ENCODE results near the gene HYI. TPM values are rescaled to one million over a fixed set of nuclear protein-coding genes. Genes with fewer than 3 reads are reported as not detected.

HYI gene
- polyA plus RNA-seq, 1 of the 3 experiments (the other 2 are of a cell fraction): 11.1 TPM

DNA sequence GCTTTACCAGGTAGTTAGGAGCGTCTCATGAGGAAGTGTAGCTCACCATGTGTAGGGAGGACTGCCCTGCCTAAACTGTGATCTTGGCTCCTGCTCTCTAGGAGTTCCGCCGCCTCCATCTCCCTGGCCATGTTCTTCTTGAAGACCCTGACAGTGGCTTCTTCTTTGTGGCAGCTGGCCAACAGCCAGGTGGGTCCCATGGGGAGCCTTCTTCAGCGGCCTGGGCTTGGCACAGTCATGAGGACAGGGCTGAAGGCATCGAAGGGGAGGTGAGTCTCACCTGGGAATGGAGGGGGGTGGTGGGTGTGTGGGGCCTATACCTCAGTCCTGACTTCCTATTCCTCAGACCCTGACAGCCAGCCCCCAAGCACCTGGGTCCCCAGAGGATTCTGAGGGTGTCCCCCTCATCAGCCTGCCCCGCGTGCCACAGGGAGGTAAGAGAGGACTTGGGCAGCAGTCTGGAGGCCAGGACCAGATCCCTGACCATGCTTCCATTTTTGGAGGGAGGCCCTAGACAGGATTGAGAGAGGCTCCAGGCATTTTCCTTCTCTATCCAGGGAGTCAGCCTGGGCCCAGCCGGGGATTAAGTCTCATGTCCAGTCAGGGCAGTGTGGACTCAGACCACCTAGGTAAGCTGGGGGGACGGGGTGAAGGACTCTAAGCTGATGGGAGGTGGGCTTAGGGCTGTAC lies 21.4 kb downstream of the HYI start:
- Histone ChIP-seq H3K9me3 (no peaks in the 10 kb centered on the region), H2AFZ (ENCODE audit: low read depth) (no peak overlapping the region), H3K79me2 (ENCODE audit: insufficient read depth) (no peaks in the 10 kb centered on the region), H4K20me1 (ENCODE audit: insufficient read depth) (no peaks in the 10 kb centered on the region), H3K4me3 (ENCODE audit: low read depth in 2 of 2, low read length in 1 of 2) (no peak overlapping the region), H3K4me1 (ENCODE audit: control insufficient read depth in 1 of 2, insufficient read depth in 2 of 2, low read depth in 1 of 2, low read length in 1 of 2) (no peaks in the 10 kb centered on the region), H3K27ac (ENCODE audit: low read depth in 2 of 2, low read length in 1 of 2) (no peak overlapping the region), H3K9me2 (no peaks in the 10 kb centered on the region), H3K27me3 (ENCODE audit: insufficient read depth) (no peaks in the 10 kb centered on the region), H3K4me2 (no peak overlapping the region), H3F3A (replicated peaks; ENCODE audit: insufficient read depth) (no peaks in the 10 kb centered on the region), H3K9ac (no peak overlapping the region), H3K36me3 (replicated peaks in 1 of 2; ENCODE audit: control insufficient read depth in 1 of 2, insufficient read depth in 2 of 2, low read length in 1 of 2) (peaks cover 27 to 81% of the 10 kb centered on the region in 2 experiments)
- no peak for DNase-seq
- TF ChIP-seq SMC3 (IDR thresholded peaks at IDR 0.05; ENCODE audit: low read depth, low read length) (no peak), TAF1 (IDR thresholded peaks at IDR 0.05; ENCODE audit: borderline replicate concordance, low read depth, low read length) (no peak), TCF12 (IDR thresholded peaks at IDR 0.05) (no peak), EP300 (IDR thresholded peaks at IDR 0.05; ENCODE audit: borderline replicate concordance in 1 of 2, low read depth in 1 of 2, low read length in 1 of 2) (no peak), EZH2phosphoT487 (IDR thresholded peaks at IDR 0.05; ENCODE audit: borderline replicate concordance, low read depth) (no peak), YY1 (IDR thresholded peaks at IDR 0.05; ENCODE audit: low read depth) (no peak), RAD21 (IDR thresholded peaks at IDR 0.05; ENCODE audit: low read length) (no peak), RXRA (IDR thresholded peaks at IDR 0.05; ENCODE audit: borderline replicate concordance, low read depth) (no peak), JUND (IDR thresholded peaks at IDR 0.05) (no peak), NRF1 (IDR thresholded peaks at IDR 0.05; ENCODE audit: low read depth, low read length) (no peak), RCOR1 (IDR thresholded peaks at IDR 0.05; ENCODE audit: low read length) (no peak), MXI1 (IDR thresholded peaks at IDR 0.05; ENCODE audit: low read depth, low read length) (no peak), SIN3A (IDR thresholded peaks at IDR 0.05; ENCODE audit: borderline replicate concordance, low read depth, low read length) (no peak)
- TF ChIP-seq, protein P1, sequence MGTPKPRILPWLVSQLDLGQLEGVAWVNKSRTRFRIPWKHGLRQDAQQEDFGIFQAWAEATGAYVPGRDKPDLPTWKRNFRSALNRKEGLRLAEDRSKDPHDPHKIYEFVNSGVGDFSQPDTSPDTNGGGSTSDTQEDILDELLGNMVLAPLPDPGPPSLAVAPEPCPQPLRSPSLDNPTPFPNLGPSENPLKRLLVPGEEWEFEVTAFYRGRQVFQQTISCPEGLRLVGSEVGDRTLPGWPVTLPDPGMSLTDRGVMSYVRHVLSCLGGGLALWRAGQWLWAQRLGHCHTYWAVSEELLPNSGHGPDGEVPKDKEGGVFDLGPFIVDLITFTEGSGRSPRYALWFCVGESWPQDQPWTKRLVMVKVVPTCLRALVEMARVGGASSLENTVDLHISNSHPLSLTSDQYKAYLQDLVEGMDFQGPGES (IDR thresholded peaks at IDR 0.05; ENCODE audit: low read depth, low read length): no peak
- TF ChIP-seq, protein P2, sequence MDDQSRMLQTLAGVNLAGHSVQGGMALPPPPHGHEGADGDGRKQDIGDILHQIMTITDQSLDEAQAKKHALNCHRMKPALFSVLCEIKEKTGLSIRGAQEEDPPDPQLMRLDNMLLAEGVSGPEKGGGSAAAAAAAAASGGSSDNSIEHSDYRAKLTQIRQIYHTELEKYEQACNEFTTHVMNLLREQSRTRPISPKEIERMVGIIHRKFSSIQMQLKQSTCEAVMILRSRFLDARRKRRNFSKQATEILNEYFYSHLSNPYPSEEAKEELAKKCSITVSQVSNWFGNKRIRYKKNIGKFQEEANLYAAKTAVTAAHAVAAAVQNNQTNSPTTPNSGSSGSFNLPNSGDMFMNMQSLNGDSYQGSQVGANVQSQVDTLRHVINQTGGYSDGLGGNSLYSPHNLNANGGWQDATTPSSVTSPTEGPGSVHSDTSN (IDR thresholded peaks at IDR 0.05): no peak
- TF ChIP-seq, protein P3, sequence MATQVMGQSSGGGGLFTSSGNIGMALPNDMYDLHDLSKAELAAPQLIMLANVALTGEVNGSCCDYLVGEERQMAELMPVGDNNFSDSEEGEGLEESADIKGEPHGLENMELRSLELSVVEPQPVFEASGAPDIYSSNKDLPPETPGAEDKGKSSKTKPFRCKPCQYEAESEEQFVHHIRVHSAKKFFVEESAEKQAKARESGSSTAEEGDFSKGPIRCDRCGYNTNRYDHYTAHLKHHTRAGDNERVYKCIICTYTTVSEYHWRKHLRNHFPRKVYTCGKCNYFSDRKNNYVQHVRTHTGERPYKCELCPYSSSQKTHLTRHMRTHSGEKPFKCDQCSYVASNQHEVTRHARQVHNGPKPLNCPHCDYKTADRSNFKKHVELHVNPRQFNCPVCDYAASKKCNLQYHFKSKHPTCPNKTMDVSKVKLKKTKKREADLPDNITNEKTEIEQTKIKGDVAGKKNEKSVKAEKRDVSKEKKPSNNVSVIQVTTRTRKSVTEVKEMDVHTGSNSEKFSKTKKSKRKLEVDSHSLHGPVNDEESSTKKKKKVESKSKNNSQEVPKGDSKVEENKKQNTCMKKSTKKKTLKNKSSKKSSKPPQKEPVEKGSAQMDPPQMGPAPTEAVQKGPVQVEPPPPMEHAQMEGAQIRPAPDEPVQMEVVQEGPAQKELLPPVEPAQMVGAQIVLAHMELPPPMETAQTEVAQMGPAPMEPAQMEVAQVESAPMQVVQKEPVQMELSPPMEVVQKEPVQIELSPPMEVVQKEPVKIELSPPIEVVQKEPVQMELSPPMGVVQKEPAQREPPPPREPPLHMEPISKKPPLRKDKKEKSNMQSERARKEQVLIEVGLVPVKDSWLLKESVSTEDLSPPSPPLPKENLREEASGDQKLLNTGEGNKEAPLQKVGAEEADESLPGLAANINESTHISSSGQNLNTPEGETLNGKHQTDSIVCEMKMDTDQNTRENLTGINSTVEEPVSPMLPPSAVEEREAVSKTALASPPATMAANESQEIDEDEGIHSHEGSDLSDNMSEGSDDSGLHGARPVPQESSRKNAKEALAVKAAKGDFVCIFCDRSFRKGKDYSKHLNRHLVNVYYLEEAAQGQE (IDR thresholded peaks at IDR 0.05; ENCODE audit: low read depth, low read length): no peak
- TF ChIP-seq, protein P4, sequence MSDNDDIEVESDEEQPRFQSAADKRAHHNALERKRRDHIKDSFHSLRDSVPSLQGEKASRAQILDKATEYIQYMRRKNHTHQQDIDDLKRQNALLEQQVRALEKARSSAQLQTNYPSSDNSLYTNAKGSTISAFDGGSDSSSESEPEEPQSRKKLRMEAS (IDR thresholded peaks at IDR 0.05; ENCODE audit: low read depth): no peak
- TF ChIP-seq, protein P5, sequence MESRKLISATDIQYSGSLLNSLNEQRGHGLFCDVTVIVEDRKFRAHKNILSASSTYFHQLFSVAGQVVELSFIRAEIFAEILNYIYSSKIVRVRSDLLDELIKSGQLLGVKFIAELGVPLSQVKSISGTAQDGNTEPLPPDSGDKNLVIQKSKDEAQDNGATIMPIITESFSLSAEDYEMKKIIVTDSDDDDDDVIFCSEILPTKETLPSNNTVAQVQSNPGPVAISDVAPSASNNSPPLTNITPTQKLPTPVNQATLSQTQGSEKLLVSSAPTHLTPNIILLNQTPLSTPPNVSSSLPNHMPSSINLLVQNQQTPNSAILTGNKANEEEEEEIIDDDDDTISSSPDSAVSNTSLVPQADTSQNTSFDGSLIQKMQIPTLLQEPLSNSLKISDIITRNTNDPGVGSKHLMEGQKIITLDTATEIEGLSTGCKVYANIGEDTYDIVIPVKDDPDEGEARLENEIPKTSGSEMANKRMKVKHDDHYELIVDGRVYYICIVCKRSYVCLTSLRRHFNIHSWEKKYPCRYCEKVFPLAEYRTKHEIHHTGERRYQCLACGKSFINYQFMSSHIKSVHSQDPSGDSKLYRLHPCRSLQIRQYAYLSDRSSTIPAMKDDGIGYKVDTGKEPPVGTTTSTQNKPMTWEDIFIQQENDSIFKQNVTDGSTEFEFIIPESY (IDR thresholded peaks at IDR 0.05; ENCODE audit: borderline replicate concordance, low read depth): no peak
- TF ChIP-seq, protein P6, sequence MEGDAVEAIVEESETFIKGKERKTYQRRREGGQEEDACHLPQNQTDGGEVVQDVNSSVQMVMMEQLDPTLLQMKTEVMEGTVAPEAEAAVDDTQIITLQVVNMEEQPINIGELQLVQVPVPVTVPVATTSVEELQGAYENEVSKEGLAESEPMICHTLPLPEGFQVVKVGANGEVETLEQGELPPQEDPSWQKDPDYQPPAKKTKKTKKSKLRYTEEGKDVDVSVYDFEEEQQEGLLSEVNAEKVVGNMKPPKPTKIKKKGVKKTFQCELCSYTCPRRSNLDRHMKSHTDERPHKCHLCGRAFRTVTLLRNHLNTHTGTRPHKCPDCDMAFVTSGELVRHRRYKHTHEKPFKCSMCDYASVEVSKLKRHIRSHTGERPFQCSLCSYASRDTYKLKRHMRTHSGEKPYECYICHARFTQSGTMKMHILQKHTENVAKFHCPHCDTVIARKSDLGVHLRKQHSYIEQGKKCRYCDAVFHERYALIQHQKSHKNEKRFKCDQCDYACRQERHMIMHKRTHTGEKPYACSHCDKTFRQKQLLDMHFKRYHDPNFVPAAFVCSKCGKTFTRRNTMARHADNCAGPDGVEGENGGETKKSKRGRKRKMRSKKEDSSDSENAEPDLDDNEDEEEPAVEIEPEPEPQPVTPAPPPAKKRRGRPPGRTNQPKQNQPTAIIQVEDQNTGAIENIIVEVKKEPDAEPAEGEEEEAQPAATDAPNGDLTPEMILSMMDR (IDR thresholded peaks at IDR 0.05): no peak
- 93% methylated on average over 7 of the region's 9 CpGs for WGBS (ENCODE audit: low lambda C conversion rate)
- ChIA-PET CTCF (interaction anchor here (0.6 to 1.8 kb wide), 4 partner anchors 11 to 205 kb away, joined by 3 to 4 read pairs (median 3); no protein-coding TSS in a partner anchor), POLR2A (no interaction called here)

All from SK-N-SH (cell line).